IPS-11a (cell line): ENCODE results near the gene MRPS10.

ENCODE experiments used
- H3K4me3 ChIP-seq: one replicate; pipeline ENCODE4 v1.5.1; 2013; ENCODE audit warnings: low read depth, low read length, control low read depth

Gene MRPS10

DNA sequence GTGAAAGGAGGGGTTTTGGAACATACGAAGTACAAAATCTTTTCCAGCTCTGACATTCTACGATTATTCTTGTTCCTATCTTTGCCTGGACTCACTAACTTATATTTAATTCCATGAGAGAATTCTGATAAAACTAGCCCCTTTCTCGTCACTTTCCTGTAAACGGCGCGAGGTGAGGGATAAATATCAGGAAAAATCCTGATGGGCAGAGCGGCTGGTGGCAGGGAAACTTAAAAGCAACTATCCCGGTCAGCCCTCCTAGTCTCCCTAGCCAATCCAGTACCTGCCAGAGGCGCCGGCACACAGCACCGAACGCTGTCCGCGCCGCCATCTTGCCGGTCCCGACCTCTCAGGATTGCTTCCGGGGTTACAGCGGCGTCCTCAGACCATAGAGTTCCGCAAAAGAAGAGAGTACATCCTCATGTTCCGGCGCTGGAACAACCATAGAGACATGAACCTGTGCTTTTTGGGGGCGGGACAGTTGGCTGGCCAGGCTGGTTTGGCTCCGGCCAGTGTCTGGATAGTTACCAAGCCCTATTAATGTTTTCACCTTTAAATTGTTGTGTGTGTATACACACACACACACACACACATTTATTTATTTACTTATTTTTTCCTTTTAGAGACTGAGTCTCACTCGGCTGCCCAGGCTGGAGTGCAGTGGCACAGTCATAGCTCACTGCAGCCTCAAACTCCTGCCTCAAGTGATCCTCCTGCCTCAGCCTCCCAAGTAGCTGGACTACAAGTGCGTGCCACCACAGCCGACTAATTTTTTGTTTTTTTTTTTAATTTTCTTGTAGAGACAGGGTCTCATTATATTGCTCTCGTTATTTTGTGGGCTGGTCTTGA is at the start of gene MRPS10:
TSS of gene MRPS10 (minus strand) at position 343 of the 849 bp plus-strand sequence. CDS start at position 331, 12 bp downstream.
- peak within 1 kb of the TSS; percentile 84 for H3K4me3 ChIP-seq

DNA sequence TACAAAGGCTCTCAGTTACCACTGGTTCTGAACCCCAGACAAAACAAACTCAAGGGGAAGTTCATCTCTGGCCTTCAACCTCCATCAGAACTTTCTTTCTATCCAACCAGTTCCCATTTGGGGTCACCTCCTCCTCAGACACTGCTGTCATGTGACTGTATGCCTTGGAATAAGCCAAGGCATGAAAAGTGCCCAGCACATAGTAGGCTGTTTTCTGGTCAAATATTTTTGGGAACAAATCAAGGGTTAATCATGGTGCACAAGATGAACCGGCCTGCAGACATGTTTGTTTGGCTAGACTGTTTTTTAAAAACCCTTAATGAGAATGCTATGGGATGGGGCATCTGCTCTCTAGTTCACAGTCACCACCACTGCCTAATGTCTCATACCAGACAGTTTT is 48.9 kb upstream of the MRPS10 start:
- no peak overlapping the region for H3K4me3 ChIP-seq

DNA sequence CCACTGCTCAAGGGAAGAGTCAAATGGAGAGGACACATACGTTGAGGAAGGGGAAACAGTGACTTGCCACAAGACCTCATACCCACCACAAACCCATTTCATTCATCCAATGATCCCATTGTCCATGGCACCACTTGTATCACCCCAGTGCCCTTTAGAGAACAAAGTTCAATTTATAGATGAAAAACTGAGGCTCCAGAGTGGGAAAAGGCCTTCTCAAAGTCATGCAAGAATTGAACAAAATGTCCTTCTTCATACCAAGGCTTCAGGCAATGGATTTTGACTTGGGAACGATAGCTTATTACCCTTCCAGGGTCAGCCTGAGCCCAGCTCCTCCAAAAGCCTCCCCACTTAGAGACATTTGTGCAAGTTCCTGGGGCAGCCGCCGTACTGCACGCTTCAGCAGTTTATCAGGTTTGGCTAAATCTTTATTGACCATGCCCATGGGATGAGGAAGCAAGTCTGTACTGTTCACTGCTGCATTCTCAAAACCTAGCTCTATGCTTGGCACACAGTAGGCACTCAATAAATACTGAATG is 47.3 kb upstream of the MRPS10 start:
- H3K4me3 ChIP-seq, result no peak overlapping the region

DNA sequence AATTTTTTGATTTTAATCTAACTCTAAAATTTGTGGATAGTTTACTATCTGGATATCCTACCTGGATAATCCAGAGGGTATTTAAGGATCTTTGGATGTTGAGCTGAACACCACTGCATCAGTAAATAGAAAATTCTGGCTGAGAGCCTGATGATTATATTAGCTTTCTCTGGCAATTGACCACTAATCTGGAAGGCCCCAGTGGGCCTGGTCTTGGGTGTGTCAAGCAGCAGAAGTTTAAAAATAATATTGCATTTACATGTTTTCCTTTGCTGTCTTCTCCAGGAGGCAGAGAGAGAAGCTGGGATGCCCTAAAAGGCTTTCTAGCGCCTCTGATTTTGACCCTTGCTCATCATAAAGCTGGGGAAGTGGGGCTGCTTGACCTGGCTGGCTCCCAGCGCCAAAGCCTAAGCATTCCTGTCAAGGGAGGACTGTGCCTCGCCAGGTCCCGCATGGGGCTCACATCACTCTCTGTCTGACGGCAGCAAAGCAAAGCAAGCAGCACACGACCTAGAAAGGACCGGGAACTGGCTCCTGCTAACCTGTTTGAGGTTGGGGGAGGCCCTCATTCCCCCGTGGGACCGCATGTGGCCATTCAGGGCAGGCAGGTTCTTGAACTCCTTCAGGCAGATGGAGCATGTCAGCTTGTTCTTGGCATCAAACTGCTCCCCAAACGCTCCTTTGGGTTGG is 46.6 kb upstream of the MRPS10 start:
- no peak overlapping the region for H3K4me3 ChIP-seq

DNA sequence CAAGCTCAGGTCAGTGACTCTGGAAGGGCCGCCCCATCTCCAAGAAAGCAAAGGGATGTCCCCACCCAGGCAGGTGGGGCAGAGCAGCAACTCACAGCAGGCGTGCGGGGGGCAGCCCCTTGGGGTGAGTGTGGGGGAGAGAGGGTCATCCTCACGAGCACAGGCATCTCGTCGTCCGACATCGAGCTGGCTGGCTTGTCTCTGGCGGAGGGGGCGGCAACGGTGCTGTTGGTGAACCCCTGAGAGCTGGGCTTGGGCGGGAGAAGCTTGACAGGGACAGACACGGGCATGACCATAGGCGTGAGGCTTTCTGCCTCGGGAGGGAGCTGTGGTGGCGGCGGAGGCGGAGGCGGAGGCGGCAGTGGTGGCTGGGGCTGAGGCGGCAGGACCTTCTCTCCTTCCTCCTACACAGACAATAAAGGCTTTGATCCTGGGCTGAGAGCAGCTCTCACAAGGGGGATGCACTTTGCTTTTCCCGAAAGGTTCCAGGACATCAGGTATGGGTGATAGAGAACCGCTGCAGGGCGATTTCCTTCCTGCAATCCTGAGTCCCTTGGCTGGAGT is 45.6 kb upstream of the MRPS10 start:
- no peak overlapping the region for H3K4me3 ChIP-seq

DNA sequence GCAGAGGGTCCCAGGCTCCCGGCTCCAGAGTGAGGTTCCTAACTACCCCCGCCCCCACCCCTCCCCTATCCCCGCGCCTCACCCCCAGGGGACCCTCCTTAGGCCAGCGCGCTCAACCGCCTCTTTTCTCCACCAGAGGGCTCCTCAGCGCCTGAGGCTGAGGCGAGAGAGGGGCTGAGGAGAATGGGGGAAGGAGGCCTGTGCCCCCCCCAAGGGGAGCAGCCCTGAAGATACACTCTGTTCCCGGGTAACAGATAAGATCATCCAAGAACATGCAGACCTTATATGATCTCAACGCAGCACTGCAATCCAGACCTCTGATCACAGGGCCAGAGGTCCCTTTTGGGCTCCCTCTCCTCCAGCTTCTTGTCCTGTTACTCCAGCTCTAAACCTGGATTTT is 43.3 kb upstream of the MRPS10 start:
- no peak overlapping the region for H3K4me3 ChIP-seq

DNA sequence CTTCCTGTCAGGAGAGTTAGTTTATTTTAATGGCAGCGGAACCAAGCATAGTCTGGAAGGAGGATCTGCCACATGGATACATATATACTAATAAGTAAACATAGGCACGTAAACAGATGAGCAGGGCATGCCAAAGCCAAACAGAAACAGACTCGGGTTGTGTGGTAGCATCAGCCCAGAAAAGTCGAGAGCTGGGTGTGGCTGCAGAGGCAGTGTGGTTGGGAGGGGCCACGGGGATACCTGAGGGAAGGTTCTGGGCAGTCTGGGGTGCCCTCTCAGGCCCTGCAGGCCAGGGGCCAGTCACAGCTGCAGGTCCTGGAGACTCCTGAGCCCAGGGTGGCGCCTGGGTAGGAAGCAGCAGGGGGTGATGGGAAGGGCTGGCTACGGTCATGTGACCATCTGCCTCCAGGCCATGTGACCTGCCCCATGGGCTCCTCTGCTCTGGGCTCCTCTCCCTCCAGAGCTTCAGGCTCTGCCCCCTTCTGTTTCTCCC is 42.8 kb upstream of the MRPS10 start:
- H3K4me3 ChIP-seq, result no peak overlapping the region

DNA sequence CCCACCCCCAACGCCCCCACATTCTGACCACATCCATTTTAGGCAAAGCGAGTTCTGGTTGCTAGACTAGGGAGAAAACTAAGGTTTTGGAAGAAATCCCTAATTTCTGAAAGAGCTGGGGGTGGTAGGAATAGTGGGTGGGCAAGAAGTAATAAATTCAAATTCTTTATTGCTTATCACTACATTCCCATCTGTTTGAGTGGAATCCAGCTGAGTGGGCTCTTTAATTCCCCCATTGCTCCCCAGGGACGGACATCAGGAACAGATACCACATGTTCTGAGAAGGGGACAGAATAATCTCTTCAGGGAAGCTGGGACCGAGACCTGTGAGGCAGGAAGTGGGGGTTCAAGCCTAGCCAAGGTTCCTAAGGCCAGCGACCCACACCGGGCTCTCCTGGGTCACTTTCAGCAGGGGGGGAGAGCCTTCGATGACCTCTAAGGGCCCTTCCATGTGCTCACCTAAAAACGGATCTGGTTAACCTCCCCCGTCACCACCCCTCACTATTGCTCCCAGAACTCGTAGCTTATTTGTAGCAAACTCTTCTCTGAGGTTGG is 42.3 kb upstream of the MRPS10 start:
- H3K4me3 ChIP-seq, result no peak overlapping the region

DNA sequence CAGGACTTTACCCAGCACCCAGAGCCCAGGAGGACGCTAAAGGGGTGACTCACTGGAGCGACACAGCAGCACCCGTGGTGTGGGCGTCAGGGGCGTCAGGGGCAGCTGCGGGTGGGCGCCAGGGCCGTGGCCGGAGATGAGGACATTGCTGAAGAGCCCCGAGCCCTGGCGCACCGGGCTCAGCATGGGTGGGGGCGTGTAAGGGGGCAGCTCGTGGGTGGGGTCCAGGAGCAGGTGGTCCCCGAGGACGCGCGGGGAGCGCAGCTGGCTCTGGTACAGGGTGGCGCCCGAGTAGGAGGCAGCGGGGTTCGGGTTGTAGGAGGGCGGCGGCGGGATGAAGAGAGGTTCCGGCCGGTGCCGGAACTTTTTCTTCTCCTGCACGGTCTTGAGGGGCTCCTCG is 41.6 kb upstream of the MRPS10 start:
- no peak overlapping the region for H3K4me3 ChIP-seq

DNA sequence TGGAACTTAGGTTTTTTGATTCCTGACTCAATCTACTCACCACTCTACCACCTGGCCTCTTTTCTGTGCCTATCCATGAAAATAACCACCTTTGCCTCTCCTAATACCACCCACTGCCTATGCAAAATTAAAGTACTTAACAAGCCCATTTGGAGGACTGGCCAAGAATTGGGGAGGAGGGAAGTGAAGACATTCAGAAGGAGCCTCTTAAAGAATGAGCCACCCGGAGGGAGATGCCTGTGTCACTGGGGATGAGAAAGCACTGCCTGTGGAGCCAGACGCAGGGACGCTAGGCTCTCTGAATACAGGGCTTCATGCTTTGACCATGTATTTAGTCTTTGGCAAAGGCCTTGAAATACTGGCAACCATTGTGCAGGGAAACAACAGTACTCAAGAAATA is 40.0 kb upstream of the MRPS10 start:
- H3K4me3 ChIP-seq, result no peak overlapping the region

DNA sequence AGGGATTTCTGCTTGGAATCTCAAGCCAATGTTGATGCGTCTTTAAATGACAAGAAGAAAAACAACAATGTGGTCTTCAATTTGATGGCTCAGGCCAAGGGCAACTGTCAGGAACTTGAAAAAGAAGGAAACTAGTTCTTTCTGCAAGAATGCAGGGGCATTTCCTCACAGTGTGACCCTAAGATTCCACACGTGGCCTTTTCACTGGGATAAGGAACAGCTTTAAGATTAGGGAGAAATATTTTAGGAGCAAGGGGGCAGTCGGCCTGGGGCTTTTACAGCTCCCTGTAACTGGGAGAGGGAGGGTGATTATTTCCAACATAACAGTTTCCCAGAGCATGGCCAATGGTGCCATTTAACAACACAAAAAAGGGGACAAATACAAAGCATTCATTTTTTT is 39.4 kb upstream of the MRPS10 start:
- no peak overlapping the region for H3K4me3 ChIP-seq

DNA sequence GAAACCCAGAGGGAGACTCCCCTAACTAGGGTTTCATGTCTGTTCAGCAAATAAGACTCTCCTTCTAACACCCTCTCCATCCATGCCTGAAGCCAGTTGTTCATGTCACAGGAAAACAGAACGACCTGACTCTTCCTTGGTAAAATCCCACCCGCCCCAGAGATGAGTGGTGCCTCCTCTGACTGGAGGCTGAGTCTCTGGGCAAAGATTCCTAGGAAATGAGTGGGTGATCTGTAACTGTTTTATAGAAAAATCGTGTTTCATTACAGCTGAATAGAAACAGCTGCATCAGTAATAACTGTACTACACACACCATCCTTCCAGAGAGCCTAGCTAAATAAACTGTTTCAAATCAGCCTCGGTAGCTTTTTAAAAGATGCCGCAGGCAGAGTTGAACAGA is 37.4 kb upstream of the MRPS10 start:
- H3K4me3 ChIP-seq, result no peak overlapping the region

DNA sequence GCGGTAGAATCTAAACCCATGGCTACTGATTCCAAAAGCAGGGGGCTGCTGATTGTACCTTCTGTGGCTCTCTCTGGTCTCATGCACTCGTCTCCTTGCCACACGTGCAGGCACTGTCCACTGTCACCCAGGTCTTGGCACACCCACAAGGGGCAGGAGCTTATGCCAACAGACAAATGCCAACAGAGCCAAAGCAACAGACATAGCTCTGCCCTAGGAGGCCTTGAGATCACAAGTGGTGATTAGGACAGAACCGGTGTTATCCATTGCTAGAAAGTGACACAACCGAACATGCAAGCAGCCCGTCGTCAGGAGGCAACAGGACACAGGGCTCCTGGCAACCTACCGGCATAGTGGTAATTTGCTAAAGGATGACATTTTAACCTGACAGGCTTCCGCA is 36.8 kb upstream of the MRPS10 start:
- no peak overlapping the region for H3K4me3 ChIP-seq

DNA sequence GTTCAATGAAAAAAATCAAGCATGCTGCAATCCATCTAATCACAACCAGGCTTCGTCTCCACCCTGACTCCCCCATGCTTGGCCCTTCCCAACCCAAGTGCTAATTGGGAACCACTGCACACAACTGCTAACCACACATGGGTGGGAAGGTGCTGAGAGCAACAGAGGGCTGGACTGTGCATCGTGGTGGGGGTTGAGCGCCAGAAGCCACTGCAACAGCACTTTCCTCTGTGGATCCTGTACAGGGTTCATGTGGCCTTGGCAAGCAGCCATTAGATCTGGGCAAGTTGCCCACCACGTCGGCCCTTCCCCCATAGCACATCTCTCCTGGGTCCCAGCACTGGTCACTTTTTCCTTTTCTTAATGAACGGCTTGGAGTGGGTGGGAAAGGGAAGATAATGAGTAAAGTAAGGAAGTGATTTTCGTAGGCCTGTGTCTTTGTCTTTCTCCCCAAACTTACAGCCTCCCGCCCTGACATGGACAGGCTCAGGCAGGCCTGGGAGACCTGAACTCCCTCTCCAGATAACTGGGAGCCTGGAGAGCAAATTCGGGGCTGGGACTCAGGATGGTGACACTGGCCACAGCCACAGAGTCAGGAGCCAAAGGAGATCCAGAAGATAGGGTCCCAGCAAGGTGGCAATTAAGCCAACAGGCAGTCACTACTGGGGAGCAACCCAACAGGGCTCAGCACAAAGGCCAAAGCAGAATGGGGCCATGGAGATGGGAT is 34.4 kb upstream of the MRPS10 start:
- H3K4me3 ChIP-seq, result no peak overlapping the region

DNA sequence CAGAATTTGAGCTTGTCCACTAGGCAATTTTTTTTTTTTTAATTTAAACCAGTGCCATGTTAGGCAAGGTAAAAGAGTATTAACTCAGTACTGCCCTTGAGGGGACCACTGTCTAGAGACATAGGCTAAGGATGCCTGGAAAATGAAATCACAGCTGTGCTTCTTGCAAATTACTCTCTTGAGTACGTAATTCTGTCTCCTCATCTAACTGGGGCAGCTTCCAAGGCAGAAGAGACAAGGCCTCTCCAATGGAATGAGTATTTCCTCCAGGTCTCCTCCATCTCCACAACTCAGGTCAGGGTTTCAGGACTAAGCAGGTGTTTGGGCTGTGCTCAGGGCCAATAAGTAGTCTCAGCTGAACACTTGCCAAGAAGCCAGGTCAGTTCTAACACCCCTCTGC is 33.8 kb upstream of the MRPS10 start:
- no peak overlapping the region for H3K4me3 ChIP-seq

DNA sequence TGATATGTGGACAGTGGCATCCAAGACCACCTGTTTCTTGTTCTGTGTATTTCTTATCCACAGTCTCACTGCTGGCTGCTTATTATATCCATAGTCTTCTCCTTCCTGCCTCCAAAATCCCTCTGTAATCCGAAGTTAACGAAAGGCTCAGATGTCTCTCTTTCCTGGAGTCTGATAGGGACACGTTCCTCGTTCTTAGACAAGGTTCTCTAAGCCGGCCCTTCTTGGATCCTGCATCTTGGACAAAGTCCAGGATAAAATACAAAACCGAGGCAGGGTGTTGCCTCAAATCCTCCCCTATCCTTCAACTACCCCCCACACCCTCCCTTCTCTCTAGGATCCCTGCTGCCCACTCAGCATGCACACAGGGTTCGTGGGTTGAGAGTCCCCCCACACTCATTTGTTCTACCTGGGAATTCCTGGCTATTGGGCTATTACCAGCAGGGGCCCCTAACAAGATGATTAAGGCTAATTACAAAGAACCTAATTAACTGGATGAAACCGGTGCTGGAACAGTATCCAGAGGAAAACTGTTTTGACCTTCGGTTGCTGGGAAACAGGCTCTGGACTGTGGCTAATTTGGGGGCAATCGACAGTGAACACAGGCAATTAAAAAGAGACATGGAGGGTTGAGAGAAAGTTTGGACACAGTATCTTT is 32.7 kb upstream of the MRPS10 start:
- H3K4me3 ChIP-seq, result no peak overlapping the region

DNA sequence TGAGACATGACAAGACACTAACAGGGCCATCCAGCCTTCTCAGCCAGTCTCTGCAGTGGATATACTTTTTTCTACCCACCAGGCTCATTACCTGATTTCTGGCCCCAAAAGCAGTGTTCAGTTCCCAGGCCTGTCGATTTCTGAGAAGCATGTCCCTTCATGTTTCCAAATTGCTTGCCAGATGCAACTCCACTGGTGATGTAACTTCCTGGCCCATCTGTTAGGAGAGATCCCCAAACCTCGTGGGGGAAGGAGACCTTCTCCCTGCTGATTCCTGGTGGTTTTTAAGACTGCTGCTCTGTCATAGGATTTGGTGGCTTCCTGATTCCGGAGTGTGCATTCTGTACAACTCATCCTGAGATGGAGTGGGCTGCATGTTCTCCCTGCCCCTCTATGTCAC is 31.6 kb upstream of the MRPS10 start:
- H3K4me3 ChIP-seq, result no peak overlapping the region

DNA sequence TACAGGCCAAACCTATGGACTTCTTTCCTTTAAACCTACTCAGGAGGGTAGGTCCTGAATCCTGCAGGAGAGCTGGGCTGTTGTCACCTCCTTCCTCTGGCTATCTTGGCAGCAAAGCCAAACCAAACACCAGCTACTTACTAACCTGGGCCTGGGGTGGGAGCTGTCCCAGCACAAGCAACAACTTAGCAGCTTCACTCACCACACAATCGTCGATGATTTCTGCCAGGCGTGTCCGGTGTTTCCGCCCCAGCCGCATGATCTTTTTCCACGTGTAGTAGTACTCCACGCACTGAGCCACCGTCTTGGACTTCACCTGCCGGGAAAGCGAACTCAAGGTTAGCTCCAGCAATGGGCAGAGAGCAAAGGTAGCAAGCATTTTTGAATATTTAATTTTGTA is 25.4 kb upstream of the MRPS10 start:
- no peak overlapping the region for H3K4me3 ChIP-seq

DNA sequence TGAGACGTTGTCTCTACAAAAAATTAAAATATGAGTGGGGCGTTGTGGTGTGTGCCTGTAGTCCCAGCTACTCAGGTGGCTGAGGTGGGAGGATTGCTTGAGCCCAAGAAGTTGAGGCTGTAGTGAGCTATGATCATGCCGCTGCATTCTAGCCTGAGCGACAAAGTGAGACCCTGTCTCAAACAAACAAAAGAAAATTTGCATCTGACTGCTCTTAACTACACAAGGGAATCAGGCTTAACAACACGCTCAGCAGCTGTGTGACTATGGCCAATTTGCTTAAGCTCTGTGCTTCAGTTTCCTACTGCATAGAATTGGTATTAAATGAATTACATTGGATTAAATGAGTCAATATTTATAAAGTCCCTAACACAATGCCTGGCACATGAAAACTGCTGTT is 24.3 kb upstream of the MRPS10 start:
- H3K4me3 ChIP-seq, result no peak overlapping the region

DNA sequence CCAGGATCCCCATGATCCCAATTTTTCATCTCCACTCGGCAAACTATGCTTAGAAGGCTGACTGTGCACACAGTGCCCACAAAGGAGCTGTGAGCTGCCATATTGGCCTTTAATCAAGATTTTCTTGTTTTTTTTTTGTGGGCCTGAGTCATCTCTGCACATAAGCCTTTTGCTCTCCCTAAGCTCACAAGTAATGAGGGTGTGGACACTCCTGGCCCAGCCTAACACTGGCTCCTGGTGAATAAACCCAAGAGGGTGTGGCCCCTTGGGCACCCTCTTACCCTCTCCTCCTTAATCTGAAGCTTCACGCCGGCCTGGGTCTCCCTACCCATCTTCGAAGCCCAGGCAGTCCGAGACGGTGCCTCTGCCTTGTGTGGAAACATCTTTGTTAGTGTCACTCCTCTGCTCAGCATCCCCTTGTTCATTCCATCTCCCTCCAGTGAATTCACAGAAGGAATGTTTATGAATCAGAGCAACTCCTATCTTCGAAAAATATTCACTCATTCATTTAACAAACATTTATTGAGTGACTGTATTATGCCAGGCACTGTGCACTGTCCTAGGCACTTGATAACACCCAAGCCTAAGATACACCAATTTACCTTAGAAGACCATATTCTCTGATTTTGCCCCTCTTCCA is 22.2 kb upstream of the MRPS10 start:
- H3K4me3 ChIP-seq, result no peak overlapping the region
